PC-3 (cell line): ENCODE measurements around the gene CAPN8. TPM values are rescaled to one million over a fixed set of nuclear protein-coding genes. Genes with fewer than 3 reads are reported as not detected.

Experiments
- ATAC-seq: fragments of 200-7000 bp; cut with Tn5 transposase; 2 replicates; pipeline ENCODE4 v1.9.1; 2020; ENCODE audit warnings: mild to moderate bottlenecking, moderate library complexity
- BruUV-seq: library from RNA; stranded (reverse); fragments of 400-500 nt; replicated peaks from 2 replicates; lab custom pipeline; 2021; lab: Mats Ljungman, UMichigan
- CTCF ChIA-PET: fragments of 300-600 bp; sonication (Branson Sonifier 250); formaldehyde crosslinking; loops from one replicate; lab custom pipeline; 2022; ENCODE audit warnings: antibody characterized with exemption; lab: Charles Lee
- POLR2A ChIA-PET: fragments of 300-600 bp; sonication (Branson Sonifier 250); formaldehyde crosslinking; loops from one replicate; lab custom pipeline; 2022; ENCODE audit warnings: antibody characterized with exemption; ENCODE audit not compliant: unreplicated experiment; lab: Charles Lee
- DNase-seq: peaks from one replicate; pipeline ENCODE4 v3.0.0-alpha.2; 2015
- H2AFZ ChIP-seq: fragments of 300-600 bp; sonication (generic); 2 replicates; pipeline ENCODE4 v1.6.0; 2016; ENCODE audit warnings: antibody characterized with exemption, low read length
- H3F3A ChIP-seq: fragments of 300-600 bp; sonication (generic); one replicate; pipeline ENCODE4 v1.6.0; 2017; ENCODE audit warnings: antibody characterized with exemption, low read length, control low read depth, mild to moderate bottlenecking; ENCODE audit not compliant: unreplicated experiment
- H3K27ac ChIP-seq: fragments of 300-600 bp; sonication (generic); 2 replicates; pipeline ENCODE4 v1.5.1; 2016; ENCODE audit warnings: mild to moderate bottlenecking, low read length
- H3K27me3 ChIP-seq: fragments of 300-600 bp; sonication (generic); 2 replicates; pipeline ENCODE4 v1.6.1; 2016; ENCODE audit warnings: low read length, mixed read lengths
- H3K36me3 ChIP-seq: fragments of 300-600 bp; sonication (generic); 2 replicates; pipeline ENCODE4 v1.6.1; 2016; ENCODE audit warnings: low read depth, mixed run types, low read length, mixed read lengths
- H3K4me1 ChIP-seq: fragments of 300-600 bp; sonication (generic); 2 replicates; pipeline ENCODE4 v1.5.1; 2016; ENCODE audit warnings: low read length; ENCODE audit not compliant: insufficient read depth
- H3K4me2 ChIP-seq: fragments of 300-600 bp; sonication (generic); 2 replicates; pipeline ENCODE4 v1.6.0; 2016; ENCODE audit warnings: low read length
- H3K4me3 ChIP-seq: fragments of 300-600 bp; sonication (generic); 2 replicates; pipeline ENCODE4 v1.5.1; 2016; ENCODE audit warnings: mild to moderate bottlenecking, low read length, mixed read lengths
- H3K79me2 ChIP-seq: fragments of 300-600 bp; sonication (generic); 2 replicates; pipeline ENCODE4 v1.6.1; 2017; ENCODE audit warnings: low read length, mixed read lengths
- H3K9ac ChIP-seq: fragments of 300-600 bp; sonication (generic); 2 replicates; pipeline ENCODE4 v1.6.0; 2016; ENCODE audit warnings: mild to moderate bottlenecking, low read length
- H3K9me2 ChIP-seq: fragments of 300-600 bp; sonication (generic); replicated peaks from 2 replicates; pipeline ENCODE4 v1.6.1; 2016; ENCODE audit warnings: mixed run types, low read length, mixed read lengths
- H3K9me3 ChIP-seq: fragments of 300-600 bp; sonication (generic); 2 replicates; pipeline ENCODE4 v1.6.1; 2016; ENCODE audit warnings: low read length, mixed read lengths
- H4K20me1 ChIP-seq: fragments of 300-600 bp; sonication (generic); 2 replicates; pipeline ENCODE4 v1.6.1; 2016; ENCODE audit warnings: low read length, mixed read lengths
- EZH2 ChIP-seq: fragments of 300-600 bp; sonication (generic); IDR thresholded peaks from one replicate; pipeline ENCODE4 v1.6.1; 2017; ENCODE audit warnings: antibody characterized with exemption, mild to moderate bottlenecking, low read length; ENCODE audit not compliant: unreplicated experiment
- EZH2phosphoT487 ChIP-seq: fragments of 300-600 bp; sonication (generic); IDR thresholded peaks from 2 replicates; pipeline ENCODE4 v1.6.1; 2018; ENCODE audit warnings: mild to moderate bottlenecking, antibody characterized with exemption, low read length, borderline replicate concordance
- intact Hi-C: fragments of 100-400 bp; cut with micrococcal nuclease; formaldehyde crosslinking; loops from 2 replicates; pipeline ENCODE4 v1.9.0; 2023
- total RNA-seq: library from RNA; depleted of rRNA; stranded (reverse); fragments of >200 nt; gene quantifications from 2 replicates; pipeline ENCODE4 v1.2.3, GENCODE V29; 2014
- TF ChIP-seq, protein P1 (sequence below): fragments of 300-600 bp; sonication (generic); conservative IDR thresholded peaks from 2 replicates; pipeline ENCODE4 v1.5.1; 2017; ENCODE audit warnings: antibody characterized with exemption, low read depth, mild to moderate bottlenecking, low read length

Gene CAPN8
- total RNA-seq, 1 experiment from 2014 or later, result 5.9 TPM

DNA sequence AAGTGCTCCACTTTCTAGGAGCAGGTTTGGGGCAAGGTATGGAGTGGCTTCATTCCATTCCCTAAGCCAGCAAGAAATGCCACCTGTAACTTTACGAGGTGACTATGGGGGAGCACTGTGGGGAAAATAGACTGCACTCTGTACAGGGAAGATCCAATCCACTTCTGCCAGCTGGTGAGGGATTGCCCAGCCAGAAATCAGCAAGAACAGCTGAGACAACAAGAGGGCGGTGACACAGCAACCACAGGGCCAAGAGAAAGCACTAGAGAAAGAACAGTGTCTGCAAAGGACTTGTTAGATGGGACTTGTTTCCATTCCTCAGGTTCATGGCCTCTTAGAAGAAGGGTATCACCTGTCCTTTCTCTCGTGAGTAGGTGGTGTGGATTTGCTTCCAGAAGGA is 19.6 kb downstream of the CAPN8 start:
- Histone ChIP-seq H3K9me2 (no peaks in the 10 kb centered on the region), H3K4me2 (no peak overlapping the region), H3K9me3 (no peaks in the 10 kb centered on the region), H3F3A (no peaks in the 10 kb centered on the region), H3K4me1 (peaks cover 23% of the 10 kb centered on the region), H3K79me2 (no peaks in the 10 kb centered on the region), H3K36me3 (no peaks in the 10 kb centered on the region), H3K27ac (no peak overlapping the region), H3K4me3 (no peak overlapping the region), H3K9ac (no peak overlapping the region), H4K20me1 (no peaks in the 10 kb centered on the region), H2AFZ (no peak overlapping the region), H3K27me3 (no peaks in the 10 kb centered on the region)
- BruUV-seq, result no TSS peak
- ChIA-PET POLR2A (no interaction called here), CTCF (no interaction called here)
- TF ChIP-seq EZH2 (no peak), EZH2phosphoT487 (no peak)
- TF ChIP-seq, protein P1, sequence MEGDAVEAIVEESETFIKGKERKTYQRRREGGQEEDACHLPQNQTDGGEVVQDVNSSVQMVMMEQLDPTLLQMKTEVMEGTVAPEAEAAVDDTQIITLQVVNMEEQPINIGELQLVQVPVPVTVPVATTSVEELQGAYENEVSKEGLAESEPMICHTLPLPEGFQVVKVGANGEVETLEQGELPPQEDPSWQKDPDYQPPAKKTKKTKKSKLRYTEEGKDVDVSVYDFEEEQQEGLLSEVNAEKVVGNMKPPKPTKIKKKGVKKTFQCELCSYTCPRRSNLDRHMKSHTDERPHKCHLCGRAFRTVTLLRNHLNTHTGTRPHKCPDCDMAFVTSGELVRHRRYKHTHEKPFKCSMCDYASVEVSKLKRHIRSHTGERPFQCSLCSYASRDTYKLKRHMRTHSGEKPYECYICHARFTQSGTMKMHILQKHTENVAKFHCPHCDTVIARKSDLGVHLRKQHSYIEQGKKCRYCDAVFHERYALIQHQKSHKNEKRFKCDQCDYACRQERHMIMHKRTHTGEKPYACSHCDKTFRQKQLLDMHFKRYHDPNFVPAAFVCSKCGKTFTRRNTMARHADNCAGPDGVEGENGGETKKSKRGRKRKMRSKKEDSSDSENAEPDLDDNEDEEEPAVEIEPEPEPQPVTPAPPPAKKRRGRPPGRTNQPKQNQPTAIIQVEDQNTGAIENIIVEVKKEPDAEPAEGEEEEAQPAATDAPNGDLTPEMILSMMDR, result no peak
- intact Hi-C loops, result no loop called here
- no peak for ATAC-seq
- no peak for DNase-seq

DNA sequence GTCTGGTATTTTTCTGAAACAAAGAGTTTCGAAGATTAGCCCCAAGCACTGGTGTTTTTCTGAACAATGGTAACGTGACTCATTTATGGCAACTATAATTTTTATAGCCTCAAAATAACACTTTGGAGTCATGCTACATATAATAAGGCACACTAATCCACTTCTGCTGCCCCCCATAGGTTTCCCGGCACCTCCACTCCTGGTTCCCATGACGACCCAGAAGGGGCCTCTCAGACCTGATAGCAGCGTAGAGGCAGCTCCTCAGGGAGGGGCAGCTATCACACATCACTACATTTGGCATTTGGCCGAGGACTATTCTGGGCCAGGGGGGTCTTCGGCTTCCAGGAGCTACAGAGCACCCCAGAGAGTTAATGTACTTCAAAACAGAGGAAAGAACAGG is 23.3 kb downstream of the CAPN8 start:
- H3K9me3 ChIP-seq, result peaks cover 11% of the 10 kb centered on the region; the same call in 1 of the 2 replicates
- H3K4me2 ChIP-seq, result peak overlapping the region; percentile 28; the same call in 1 of the 2 replicates
- H3K9me2 ChIP-seq, result no peaks in the 10 kb centered on the region
- ATAC-seq, result peak; percentile 32
- no peak for DNase-seq
- no peak overlapping the region for H3K9ac ChIP-seq
- H3K36me3 ChIP-seq, result no peaks in the 10 kb centered on the region
- H3K79me2 ChIP-seq, result no peaks in the 10 kb centered on the region
- peaks cover 4% of the 10 kb centered on the region for H3F3A ChIP-seq
- ChIA-PET CTCF (no interaction called here), POLR2A (no interaction called here)
- peak overlapping the region; percentile 28; the same call in 1 of the 2 replicates for H2AFZ ChIP-seq
- peaks cover 42% of the 10 kb centered on the region for H3K4me1 ChIP-seq
- TF ChIP-seq, protein P1, result no peak
- TF ChIP-seq EZH2phosphoT487 (no peak), EZH2 (no peak)
- BruUV-seq, result TSS peak; percentile 41
- no peaks in the 10 kb centered on the region for H3K27me3 ChIP-seq
- no peaks in the 10 kb centered on the region for H4K20me1 ChIP-seq
- intact Hi-C loops, result loop anchor here (5.0 kb wide), 1 partner anchor 140 kb away; no protein-coding TSS in a partner anchor
- H3K27ac ChIP-seq, result peak overlapping the region; percentile 15; the same call in 1 of the 2 replicates
- no peak overlapping the region for H3K4me3 ChIP-seq

DNA sequence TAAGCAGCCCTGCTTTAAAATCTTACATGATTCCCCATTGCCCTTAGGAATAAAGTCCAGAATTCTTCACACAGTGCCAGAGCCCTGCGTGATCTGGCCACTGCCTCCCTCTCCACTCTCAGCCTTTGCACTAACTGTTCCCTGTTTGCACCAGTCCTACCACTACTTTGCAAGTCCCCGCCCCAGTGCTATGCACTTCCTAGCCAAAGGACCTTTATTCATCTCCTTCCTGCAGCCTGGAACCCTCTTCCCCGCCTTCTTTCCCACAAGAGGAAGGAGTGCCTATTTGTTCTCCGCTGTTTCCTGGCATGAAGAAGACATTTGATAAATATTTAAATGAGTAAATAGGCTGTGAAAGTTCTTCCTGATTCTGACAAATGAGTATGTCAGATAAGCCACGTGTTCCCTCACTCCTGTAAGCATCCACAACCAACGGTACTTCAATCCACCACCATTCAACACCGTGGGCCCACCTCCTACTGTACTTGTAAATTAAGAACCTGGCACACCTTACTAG is 23.9 kb downstream of the CAPN8 start:
- DNase-seq (peak; percentile 30), ATAC-seq (peak; percentile 76)
- Histone ChIP-seq H3F3A (peaks cover 4% of the 10 kb centered on the region), H3K9me3 (peaks cover 11% of the 10 kb centered on the region; the same call in 1 of the 2 replicates), H3K27me3 (no peaks in the 10 kb centered on the region), H3K36me3 (no peaks in the 10 kb centered on the region), H3K4me2 (peak overlapping the region; percentile 35), H3K4me3 (no peak overlapping the region), H4K20me1 (no peaks in the 10 kb centered on the region), H3K9me2 (no peaks in the 10 kb centered on the region), H3K4me1 (peaks cover 42% of the 10 kb centered on the region), H3K9ac (no peak overlapping the region), H2AFZ (no peak overlapping the region), H3K27ac (peak overlapping the region; percentile 8), H3K79me2 (no peaks in the 10 kb centered on the region)
- intact Hi-C loops, result loop anchor here (2.0 to 5.0 kb wide), 2 partner anchors 13 to 139 kb away; no protein-coding TSS in a partner anchor
- TF ChIP-seq EZH2phosphoT487, result no peak
- TF ChIP-seq, protein P1, result no peak
- ChIA-PET POLR2A (no interaction called here), CTCF (no interaction called here)
- BruUV-seq, result no TSS peak
